Activated CD4-positive, CD25-positive, alpha-beta regulatory T cell treated with anti-CD3 and anti-CD28 coated beads, Interleukin-2, amount 50 U/mL, for 16 hours (primary cell): ENCODE results near the gene PRDX6.
"Not testable (repeated sequence)": the region's sequence is repeated elsewhere in the genome, so short reads cannot be mapped to it uniquely, and the experiment has no call there.

ENCODE experiments used
- DNase-seq: peaks from one replicate; pipeline ENCODE4 v3.0.0-alpha.2; 2020; ENCODE audit warnings: low read depth, low spot score

Gene PRDX6

GRCh38 chr1:173467426-173467825, 9.7 kb upstream of the PRDX6 start:
- no peak for DNase-seq

- DNase-seq, result no peak
Measured at GRCh38 chr1:173469656-173470055, 7.5 kb upstream of the PRDX6 start.

GRCh38 chr1:173470608-173471007, 6.5 kb upstream of the PRDX6 start:
- DNase-seq, result no peak

GRCh38 chr1:173473599-173474011, 3.5 kb upstream of the PRDX6 start:
- no peak for DNase-seq

- no peak for DNase-seq
Measured at GRCh38 chr1:173474097-173474779, 2.9 kb upstream of the PRDX6 start.

- not testable (repeated sequence) for DNase-seq
Measured at GRCh38 chr1:173474780-173475421, 2.2 kb upstream of the PRDX6 start.

GRCh38 chr1:173475564-173476196, 1.5 kb upstream of the PRDX6 start:
- DNase-seq, result no peak

GRCh38 chr1:173476197-173476664, 904 bp upstream of the PRDX6 start:
- DNase-seq, result no peak

- peak; percentile 26 for DNase-seq
Measured at GRCh38 chr1:173476665-173477285, 360 bp upstream of the PRDX6 start.

DNA sequence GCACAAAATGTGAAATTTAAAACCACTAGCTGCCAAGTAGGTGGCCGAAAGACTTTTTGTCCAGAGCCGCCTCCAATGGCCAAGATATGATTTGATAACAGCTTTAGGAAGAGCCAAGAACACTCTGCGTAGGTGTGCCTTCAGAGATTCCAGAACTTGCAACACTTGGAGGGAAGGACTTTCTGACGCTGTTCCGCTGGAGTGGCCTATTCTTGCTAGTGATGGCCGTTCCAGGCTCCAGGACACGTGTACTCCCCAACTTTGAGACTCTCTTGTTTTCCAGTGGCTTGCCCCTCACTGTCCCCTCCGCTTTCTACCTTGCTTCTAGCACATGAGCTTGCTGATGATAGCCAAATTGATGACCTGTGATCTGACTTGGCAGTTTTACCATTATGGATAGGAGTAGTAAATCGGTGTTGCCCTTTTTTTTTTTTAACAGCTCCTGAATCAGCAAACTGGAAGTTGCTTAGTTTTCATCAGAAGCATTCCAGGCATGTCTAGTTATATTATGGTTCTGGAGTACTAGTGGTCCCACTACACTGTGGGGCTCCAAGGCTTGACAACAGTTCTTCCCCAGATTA, 1.0 kb downstream of the PRDX6 start:
- no peak for DNase-seq

- no peak for DNase-seq
Measured at GRCh38 chr1:173479649-173480048, 2.5 kb downstream of the PRDX6 start.

- DNase-seq, result no peak
Measured at GRCh38 chr1:173481195-173481772, 4.1 kb downstream of the PRDX6 start.

GRCh38 chr1:173482683-173483082, 5.5 kb downstream of the PRDX6 start:
- DNase-seq, result no peak

DNA sequence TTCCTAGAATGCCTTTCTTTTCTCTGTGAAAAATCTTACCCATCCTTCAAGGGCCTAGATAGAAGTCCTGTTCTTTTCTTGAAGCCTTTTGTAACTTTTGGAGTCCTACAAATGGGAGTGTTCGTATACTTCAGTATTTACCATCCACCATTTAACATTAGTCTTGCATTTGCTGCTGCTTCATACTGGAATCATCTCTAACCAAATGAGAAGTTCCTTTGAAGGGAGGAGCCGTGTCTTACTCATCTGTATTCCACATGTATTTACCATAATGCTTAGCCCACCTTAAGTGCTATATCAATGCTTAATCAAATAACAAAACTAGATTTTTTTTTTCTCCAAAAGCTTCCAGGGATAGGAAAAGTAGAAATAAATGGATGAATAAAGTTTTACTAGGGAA, 7.1 kb downstream of the PRDX6 start:
- DNase-seq, result no peak

DNA sequence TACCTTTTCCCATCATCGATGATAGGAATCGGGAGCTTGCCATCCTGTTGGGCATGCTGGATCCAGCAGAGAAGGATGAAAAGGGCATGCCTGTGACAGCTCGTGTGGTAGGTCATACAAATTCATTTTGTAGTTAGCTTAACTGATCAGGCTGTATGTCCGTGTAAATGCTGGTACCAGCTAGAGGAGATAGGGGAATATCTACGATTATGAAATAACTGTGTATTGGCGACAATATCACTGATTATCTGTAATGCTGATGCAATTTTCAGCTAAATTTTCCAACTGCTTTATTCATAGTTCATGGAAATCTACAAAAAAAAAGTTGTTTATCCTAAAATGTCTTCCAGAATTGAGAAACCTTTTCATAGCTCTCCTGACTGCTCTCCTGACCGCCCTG, 8.3 kb downstream of the PRDX6 start:
- DNase-seq, result no peak

DNA sequence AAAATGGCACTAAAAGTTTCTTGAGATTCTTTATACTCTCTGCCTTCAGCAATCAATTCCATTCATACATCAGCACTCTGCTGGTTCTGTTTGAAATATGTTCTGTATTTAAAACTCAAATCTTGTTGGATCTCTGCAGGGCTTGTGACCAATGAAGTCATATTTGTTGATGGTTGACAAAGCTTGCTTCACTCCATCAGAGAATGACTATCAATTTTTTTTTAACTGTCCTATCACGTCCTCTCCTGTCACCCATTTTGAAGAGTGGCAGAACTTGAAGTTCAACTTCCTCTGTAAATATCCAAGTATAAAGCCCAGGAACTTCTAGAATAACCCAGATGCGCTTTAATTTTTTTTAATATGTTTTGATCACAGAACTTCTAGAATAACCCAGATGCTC, 10.9 kb downstream of the PRDX6 start:
- no peak for DNase-seq

GRCh38 chr1:173489149-173489600, 12.0 kb downstream of the PRDX6 start:
- no peak for DNase-seq

GRCh38 chr1:173489929-173490328, 12.8 kb downstream of the PRDX6 start:
- DNase-seq, result no peak

- no peak for DNase-seq
Measured at GRCh38 chr1:173491508-173491907, 14.4 kb downstream of the PRDX6 start.

DNA sequence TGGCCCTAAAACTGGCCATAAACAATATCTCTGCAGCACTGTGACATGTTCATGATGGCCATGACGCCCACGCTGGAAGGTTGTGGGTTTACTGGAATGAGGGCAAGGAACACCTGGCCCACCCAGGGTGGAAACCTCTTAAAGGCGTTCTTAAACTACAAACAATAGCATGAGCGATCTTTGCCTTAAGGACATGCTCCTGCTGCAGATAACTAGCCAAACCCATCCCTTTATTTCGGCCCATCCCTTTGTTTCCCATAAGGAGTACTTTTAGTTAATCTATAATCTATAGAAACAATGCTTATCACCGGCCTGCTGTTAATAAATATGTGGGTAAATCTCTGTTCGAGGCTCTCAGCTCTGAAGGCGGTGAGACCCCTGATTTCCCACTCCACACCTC, 16.0 kb downstream of the PRDX6 start:
- DNase-seq, result not testable (repeated sequence)

DNA sequence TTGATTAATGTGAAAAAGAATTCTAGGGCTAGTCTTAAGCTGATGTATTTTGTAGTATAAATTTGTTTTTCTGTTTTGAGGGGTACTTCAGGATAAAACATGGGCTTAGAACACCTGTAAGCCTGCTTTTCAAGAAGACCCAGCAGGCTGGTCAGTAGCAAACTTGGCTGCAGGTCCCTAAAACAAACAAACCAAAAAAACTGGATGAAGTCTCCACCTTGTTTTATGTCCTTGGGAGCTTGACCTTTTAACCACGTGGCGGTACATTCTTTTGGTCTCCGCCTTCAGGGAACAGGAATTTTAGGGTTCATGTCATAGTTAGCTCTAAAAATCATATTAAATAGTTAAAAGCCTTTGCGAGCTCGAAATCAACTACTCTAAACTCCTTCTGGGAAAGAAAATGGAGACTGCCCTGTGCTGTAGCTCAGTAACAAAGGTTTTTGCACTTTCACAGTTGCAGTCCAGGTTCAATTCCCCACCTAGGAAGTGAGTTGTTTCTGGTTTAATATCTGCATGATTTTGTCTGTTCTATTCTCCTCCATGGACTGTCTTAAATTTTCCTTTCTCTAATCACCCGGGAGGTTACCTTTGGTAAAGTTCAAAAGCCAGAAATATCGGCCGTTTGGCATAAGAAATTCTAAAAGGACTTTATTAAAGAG, 18.6 kb downstream of the PRDX6 start:
- DNase-seq, result no peak
